ENCODE measurements around the gene HRAS.

The HRAS gene

GRCh38 chr11:540583-541432 lies 5.4 kb upstream of the HRAS start:
- H3K4me3 ChIP-seq, result no peak overlapping the region
- H3K36me3 ChIP-seq (ENCODE audit: insufficient read depth, low read length), result no peaks in the 10 kb centered on the region
- H3K9me3 ChIP-seq (ENCODE audit: low read depth, low read length), result no peaks in the 10 kb centered on the region
- H3K9ac ChIP-seq (ENCODE audit: insufficient read length), result no peak overlapping the region
- H3K27ac ChIP-seq, result no peak overlapping the region
- TF ChIP-seq FOXP2 (optimal IDR thresholded peaks at IDR 0.05; ENCODE audit: control extremely low read depth, extremely low read length, insufficient read depth) (no peak), EZH2 (IDR thresholded peaks at IDR 0.05) (no peak), POLR2AphosphoS5 (IDR thresholded peaks at IDR 0.05; ENCODE audit: borderline replicate concordance, low read depth, low read length) (no peak)
- no peak for DNase-seq (ENCODE audit: low read depth, low spot score)

GRCh38 chr11:539971-540481 lies 4.7 kb upstream of the HRAS start:
- no peaks in the 10 kb centered on the region for H3K36me3 ChIP-seq (ENCODE audit: insufficient read depth, low read length)
- no peak overlapping the region for H3K27ac ChIP-seq
- no peak for DNase-seq (ENCODE audit: low read depth, low spot score)
- H3K4me3 ChIP-seq, result no peak overlapping the region
- H3K9ac ChIP-seq (ENCODE audit: insufficient read length), result no peak overlapping the region
- no peaks in the 10 kb centered on the region for H3K9me3 ChIP-seq (ENCODE audit: low read depth, low read length)
- TF ChIP-seq EZH2 (IDR thresholded peaks at IDR 0.05), result no peak
- no peak for TF ChIP-seq POLR2AphosphoS5 (IDR thresholded peaks at IDR 0.05; ENCODE audit: borderline replicate concordance, low read depth, low read length)
- no peak for TF ChIP-seq FOXP2 (optimal IDR thresholded peaks at IDR 0.05; ENCODE audit: control extremely low read depth, extremely low read length, insufficient read depth)

- H3K9me3 ChIP-seq (ENCODE audit: low read depth, low read length), result no peaks in the 10 kb centered on the region
- no peak overlapping the region for H3K9ac ChIP-seq (ENCODE audit: insufficient read length)
- TF ChIP-seq EZH2 (IDR thresholded peaks at IDR 0.05) (no peak), FOXP2 (optimal IDR thresholded peaks at IDR 0.05; ENCODE audit: control extremely low read depth, extremely low read length, insufficient read depth) (no peak), POLR2AphosphoS5 (IDR thresholded peaks at IDR 0.05; ENCODE audit: borderline replicate concordance, low read depth, low read length) (no peak)
- no peak overlapping the region for H3K4me3 ChIP-seq
- H3K36me3 ChIP-seq (ENCODE audit: insufficient read depth, low read length), result peaks cover 3% of the 10 kb centered on the region; the same call in 1 of the 2 replicates
- no peak for DNase-seq (ENCODE audit: low read depth, low spot score)
- H3K27ac ChIP-seq, result no peak overlapping the region
These were observed 3.2 kb upstream of the HRAS start for GRCh38 chr11:538431-539051.

- Histone ChIP-seq H3K36me3 (ENCODE audit: insufficient read depth, low read length) (peaks cover 8% of the 10 kb centered on the region; the same call in 1 of the 2 replicates), H3K4me3 (peak overlapping the region; percentile 76), H3K27ac (peak overlapping the region; percentile 42), H3K9ac (ENCODE audit: insufficient read length) (no peak overlapping the region), H3K9me3 (ENCODE audit: low read depth, low read length) (no peaks in the 10 kb centered on the region)
- no peak for TF ChIP-seq POLR2AphosphoS5 (IDR thresholded peaks at IDR 0.05; ENCODE audit: borderline replicate concordance, low read depth, low read length)
- no peak for TF ChIP-seq EZH2 (IDR thresholded peaks at IDR 0.05)
- no peak for TF ChIP-seq FOXP2 (optimal IDR thresholded peaks at IDR 0.05; ENCODE audit: control extremely low read depth, extremely low read length, insufficient read depth)
- no peak for DNase-seq (ENCODE audit: low read depth, low spot score)
These were observed 2.5 kb upstream of the HRAS start for GRCh38 chr11:537622-538430.

- peaks cover 13% of the 10 kb centered on the region; the same call in 1 of the 2 replicates for H3K36me3 ChIP-seq (ENCODE audit: insufficient read depth, low read length)
- peak within 1 kb of the TSS; percentile 89 for H3K4me3 ChIP-seq
- H3K9ac ChIP-seq (ENCODE audit: insufficient read length), result no peak within 1 kb of the TSS
- H3K27ac ChIP-seq, result peak within 1 kb of the TSS; percentile 86
- peak; percentile 50 for DNase-seq (ENCODE audit: low read depth, low spot score)
- no peaks in the 10 kb centered on the region for H3K9me3 ChIP-seq (ENCODE audit: low read depth, low read length)
- TF ChIP-seq POLR2AphosphoS5 (IDR thresholded peaks at IDR 0.05; ENCODE audit: borderline replicate concordance, low read depth, low read length) (peak; percentile 59; the same call in 1 of the 2 replicates), FOXP2 (optimal IDR thresholded peaks at IDR 0.05; ENCODE audit: control extremely low read depth, extremely low read length, insufficient read depth) (no peak)
These were observed 1.7 kb upstream of the HRAS start, which contains the start of gene LRRC56 for GRCh38 chr11:536841-537621. TSS of gene LRRC56 (plus strand) at chr11:537527. CDS start at chr11:540685, 3,158 bp downstream.

- H3K36me3 ChIP-seq (ENCODE audit: insufficient read depth, low read length), result peaks cover 16% of the 10 kb centered on the region; the same call in 1 of the 2 replicates
- H3K9ac ChIP-seq (ENCODE audit: insufficient read length), result peak overlapping the region; percentile 80
- H3K4me3 ChIP-seq, result peak overlapping the region; percentile 81
- no peak for TF ChIP-seq FOXP2 (optimal IDR thresholded peaks at IDR 0.05; ENCODE audit: control extremely low read depth, extremely low read length, insufficient read depth)
- TF ChIP-seq EZH2 (IDR thresholded peaks at IDR 0.05), result no peak
- TF ChIP-seq POLR2AphosphoS5 (IDR thresholded peaks at IDR 0.05; ENCODE audit: borderline replicate concordance, low read depth, low read length), result no peak
- no peaks in the 10 kb centered on the region for H3K9me3 ChIP-seq (ENCODE audit: low read depth, low read length)
- no peak overlapping the region for H3K27ac ChIP-seq
- DNase-seq (ENCODE audit: low read depth, low spot score), result no peak
These were observed 212 bp downstream of the HRAS start for GRCh38 chr11:535210-535518.

- peak overlapping the region; percentile 26; the same call in 1 of the 2 replicates for H3K27ac ChIP-seq
- TF ChIP-seq FOXP2 (optimal IDR thresholded peaks at IDR 0.05; ENCODE audit: control extremely low read depth, extremely low read length, insufficient read depth) (no peak), EZH2 (IDR thresholded peaks at IDR 0.05) (no peak), POLR2AphosphoS5 (IDR thresholded peaks at IDR 0.05; ENCODE audit: borderline replicate concordance, low read depth, low read length) (no peak)
- H3K9me3 ChIP-seq (ENCODE audit: low read depth, low read length), result no peaks in the 10 kb centered on the region
- H3K36me3 ChIP-seq (ENCODE audit: insufficient read depth, low read length), result peaks cover 16% of the 10 kb centered on the region; the same call in 1 of the 2 replicates
- H3K4me3 ChIP-seq, result peak overlapping the region; percentile 81
- no peak for DNase-seq (ENCODE audit: low read depth, low spot score)
- H3K9ac ChIP-seq (ENCODE audit: insufficient read length), result peak overlapping the region; percentile 80
These were observed 773 bp downstream of the HRAS start for GRCh38 chr11:534396-535209.
